Small intestine (tissue), 7 donors: ENCODE measurements around the gene SURF6. TPM values are rescaled to one million over a fixed set of nuclear protein-coding genes. Genes with fewer than 3 reads are reported as not detected.
"Not testable (repeated sequence)": the region's sequence is repeated elsewhere in the genome, so short reads cannot be mapped to it uniquely, and the experiment has no call there.

Source experiments
- DNase-seq, 2 donors: peaks; one replicate each; pipeline versions ENCODE4 v3.0.0 to v3.0.0-alpha.2; 2013
- FAIRE-seq: peaks from 2 replicates; lab custom pipeline; 2012; peaks lifted over from hg19 to GRCh38; lab: Jason Lieb, UNC
- H3K27ac ChIP-seq, 3 donors: one replicate each; pipeline ENCODE4 v1.5.1; 2013; ENCODE audit warnings: low read length in 2 of 3, mild to moderate bottlenecking in 2 of 3, control low read depth in 1 of 3, inconsistent platforms in 1 of 3, low read depth in 1 of 3, moderate library complexity in 1 of 3
- H3K27me3 ChIP-seq, 3 donors: one replicate each; pipeline ENCODE4 v1.6.1; 2013; ENCODE audit warnings: low read length in 3 of 3, inconsistent platforms in 1 of 3; ENCODE audit not compliant: control insufficient read depth in 3 of 3, insufficient read depth in 3 of 3
- H3K36me3 ChIP-seq, 3 donors: one replicate each; pipeline ENCODE4 v1.6.1; 2013; ENCODE audit warnings: low read length in 3 of 3, inconsistent platforms in 1 of 3, low read depth in 1 of 3, mild to moderate bottlenecking in 1 of 3, moderate library complexity in 1 of 3; ENCODE audit not compliant: control insufficient read depth in 3 of 3, insufficient read depth in 2 of 3
- H3K4me1 ChIP-seq, 3 donors: one replicate each; pipeline ENCODE4 v1.6.1; 2013; ENCODE audit warnings: low read length in 2 of 3, inconsistent platforms in 1 of 3, low read depth in 1 of 3, mild to moderate bottlenecking in 1 of 3, moderate library complexity in 1 of 3; ENCODE audit not compliant: control insufficient read depth in 3 of 3, insufficient read depth in 2 of 3
- H3K4me3 ChIP-seq, 3 donors: one replicate each; pipeline ENCODE4 v1.5.1; 2013; ENCODE audit warnings: low read length in 3 of 3, control low read depth in 1 of 3, inconsistent platforms in 1 of 3, low read depth in 1 of 3, mild to moderate bottlenecking in 1 of 3, moderate library complexity in 1 of 3
- H3K9me3 ChIP-seq, 2 donors: one replicate each; pipeline ENCODE4 v1.6.1; 2013; ENCODE audit warnings: low read depth in 1 of 2, low read length in 1 of 2; ENCODE audit not compliant: control insufficient read depth in 2 of 2, insufficient read depth in 1 of 2
- WGBS, 3 donors: extraction: QIAGEN DNeasy Blood & Tissue Kit; methylation state at CpG; one replicate each; pipeline ENCODE4 v1.1.7; 2013; 5-methylcytosine and 5-hydroxymethylcytosine counted together
- polyA plus RNA-seq, 4 donors: library from polyadenylated mRNA; stranded (reverse) in 3 of 4; unstranded in 1 of 4; fragments of 200-250 nt in 3 of 4; fragments of 120-200 nt in 1 of 4; gene quantifications; one replicate each; pipeline versions ENCODE4 v1.2.1 to v1.2.3, GENCODE V29; 2013
- donor health status: healthy with polysubstance abuse.
- donor health status: control.
- donor health status: control.
- donor health status: Bipolar disorder and iron deficiency.
- donor health status: healthy.

The SURF6 gene
- polyA plus RNA-seq, 4 donors: 23.2 to 48.0 (median 37.0) TPM

DNA sequence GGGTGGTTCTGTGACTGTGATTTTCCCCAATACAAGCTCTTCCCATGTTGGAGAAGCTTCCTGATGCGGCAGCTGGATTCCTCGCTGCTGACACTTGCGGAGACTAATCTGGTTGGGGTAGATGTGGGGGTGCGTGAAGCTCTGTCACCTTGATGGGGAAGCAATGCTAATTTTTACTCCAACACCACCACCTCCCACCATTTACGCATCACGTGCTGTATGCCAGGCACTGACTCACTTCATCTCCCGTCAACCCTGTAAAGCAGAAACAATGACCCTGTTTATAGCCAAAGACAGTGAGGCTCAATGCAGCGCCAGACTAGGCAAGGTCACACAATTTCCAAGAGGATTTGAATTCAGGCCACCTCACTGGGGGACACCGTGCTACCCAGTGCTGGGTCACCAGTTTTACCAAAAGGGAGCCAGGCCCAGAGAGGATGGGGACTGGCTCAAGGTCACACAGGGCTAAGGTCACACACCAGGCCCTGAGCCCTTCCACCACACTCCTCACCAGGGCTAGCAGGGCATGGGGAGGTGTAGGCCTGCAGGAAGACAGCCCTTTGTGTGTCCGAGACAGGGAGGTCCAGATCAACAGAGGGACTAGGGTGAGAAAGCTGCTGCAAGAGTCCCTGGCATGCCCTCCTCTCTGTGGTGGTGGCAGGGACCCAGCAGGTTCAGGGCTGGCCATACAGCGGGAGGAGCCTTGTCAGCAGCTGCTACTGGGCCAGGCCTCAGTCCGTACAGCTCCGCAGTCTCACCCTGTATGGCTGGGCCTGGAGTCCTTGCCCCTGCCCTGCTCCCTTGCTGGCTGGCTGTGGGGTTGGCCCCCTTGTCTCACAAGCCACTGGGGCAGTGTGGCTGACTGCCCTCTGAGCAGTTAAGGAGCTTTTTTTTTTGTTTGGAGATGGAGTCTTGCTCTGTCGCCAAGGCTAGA lies 43.4 kb upstream of the SURF6 start:
- H3K4me1 ChIP-seq: peaks cover 2 to 8% (median 3%) of the 10 kb centered on the region in 3 donors
- no peak overlapping the region for H3K27ac ChIP-seq
- peaks cover 0 to 7% of the 10 kb centered on the region in 2 donors for H3K9me3 ChIP-seq
- no peak overlapping the region for H3K4me3 ChIP-seq
- H3K36me3 ChIP-seq: no peaks in the 10 kb centered on the region
- H3K27me3 ChIP-seq: no peaks in the 10 kb centered on the region
- DNase-seq (no peak), FAIRE-seq (no peak)
- WGBS, 3 donors: 92 to 95% (median 93%) methylated on average over 11 to 14 of the region's 14 CpGs

DNA sequence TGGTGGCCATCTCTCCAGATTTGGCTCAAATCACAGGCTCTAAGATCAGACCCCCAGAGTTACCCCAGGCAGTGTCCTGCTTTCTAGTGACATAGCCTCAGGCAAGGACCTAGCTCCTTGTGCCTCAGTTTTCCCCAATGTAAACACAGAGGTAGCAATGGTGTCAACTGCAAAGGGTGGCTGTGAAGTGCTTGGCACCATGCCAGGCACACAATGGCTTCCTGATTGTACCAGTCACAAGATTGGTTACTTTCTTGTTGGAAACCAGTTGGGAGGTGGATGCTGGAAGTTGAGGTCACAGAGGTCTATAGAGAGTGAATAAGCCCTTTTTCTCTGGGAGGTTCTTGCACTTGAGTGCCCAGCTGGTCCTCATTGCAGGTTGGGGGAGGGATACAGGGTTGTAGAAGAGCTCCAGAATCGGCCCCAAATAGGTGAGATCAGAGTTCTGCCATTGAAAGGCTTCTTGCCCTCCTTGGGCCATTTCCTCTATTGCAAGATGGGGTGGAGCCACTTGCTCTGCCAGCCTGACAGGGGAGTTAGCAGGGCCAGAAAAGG lies 42.5 kb upstream of the SURF6 start:
- WGBS, 3 donors: 86 to 100% (median 94%) methylated on average over 1 of the region's 1 CpG
- Histone ChIP-seq H3K27me3 (no peaks in the 10 kb centered on the region), H3K4me3 (no peak overlapping the region), H3K36me3 (peaks cover 0 to 2% (median 0%) of the 10 kb centered on the region in 3 donors), H3K27ac (no peak overlapping the region), H3K9me3 (peaks cover 0 to 7% of the 10 kb centered on the region in 2 donors), H3K4me1 (peaks cover 2 to 15% (median 6%) of the 10 kb centered on the region in 3 donors)
- FAIRE-seq (no peak), DNase-seq (peak in 1 of 2 donors; percentile 33)

DNA sequence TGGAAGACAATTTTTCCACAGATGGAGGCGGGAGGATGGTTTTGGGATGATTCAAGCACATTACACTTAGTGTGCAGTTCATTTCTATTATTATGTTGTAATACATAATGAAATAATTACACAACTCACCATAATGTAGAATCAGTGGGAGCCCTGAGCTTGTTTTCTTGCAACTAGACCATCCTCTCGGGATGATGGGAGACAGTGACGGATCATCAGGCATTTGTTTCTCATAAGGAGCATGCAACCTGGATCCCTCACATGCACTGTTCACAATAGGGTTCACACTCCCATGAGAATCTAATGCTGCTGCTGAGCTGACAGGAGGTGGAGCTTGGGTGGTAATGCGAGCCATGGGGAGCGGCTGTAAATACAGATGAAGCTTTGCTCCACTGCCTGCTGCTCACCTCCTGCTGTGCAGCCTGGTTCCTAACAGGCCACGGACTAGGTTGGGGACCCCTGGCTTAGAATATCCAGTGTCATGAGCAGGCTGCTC lies 41.8 kb upstream of the SURF6 start:
- peaks cover 0 to 9% (median 2%) of the 10 kb centered on the region in 3 donors for H3K36me3 ChIP-seq
- no peaks in the 10 kb centered on the region for H3K27me3 ChIP-seq
- peaks cover 8 to 22% (median 8%) of the 10 kb centered on the region in 3 donors for H3K4me1 ChIP-seq
- no peak for FAIRE-seq
- peak in 1 of 2 donors; percentile 34 for DNase-seq
- no peak overlapping the region for H3K27ac ChIP-seq
- H3K9me3 ChIP-seq: peaks cover 0 to 7% of the 10 kb centered on the region in 2 donors
- H3K4me3 ChIP-seq: no peak overlapping the region
- 75 to 78% (median 77%) methylated on average over 6 of the region's 6 CpGs for WGBS, 3 donors

DNA sequence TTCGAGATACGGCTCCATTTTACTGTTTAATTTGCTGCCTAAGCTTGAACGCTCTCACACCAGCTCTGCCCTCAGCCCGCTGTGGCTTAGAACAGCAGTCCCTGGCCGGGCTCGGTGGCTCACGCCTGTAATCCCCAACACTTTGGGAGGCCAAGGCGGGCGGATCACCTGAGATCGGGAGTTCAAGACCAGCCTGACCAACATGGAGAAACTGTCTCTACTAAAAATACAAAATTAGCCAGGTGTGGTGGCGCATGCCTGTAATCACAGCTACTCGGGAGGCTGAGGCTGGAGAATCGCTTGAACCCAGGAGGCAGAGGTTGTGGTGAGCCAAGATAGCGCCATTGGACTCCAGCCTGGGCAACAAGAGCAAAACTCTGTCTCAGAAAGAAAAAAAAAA lies 41.3 kb upstream of the SURF6 start:
- H3K27ac ChIP-seq, H3K27me3 ChIP-seq, DNase-seq, H3K9me3 ChIP-seq, FAIRE-seq, H3K4me3 ChIP-seq: not testable (repeated sequence)
- Histone ChIP-seq H3K36me3 (peaks cover 0 to 13% (median 5%) of the 10 kb centered on the region in 3 donors), H3K4me1 (peaks cover 12 to 27% (median 13%) of the 10 kb centered on the region in 3 donors)
- WGBS, 3 donors: 86 to 94% (median 90%) methylated on average over 14 of the region's 14 CpGs

DNA sequence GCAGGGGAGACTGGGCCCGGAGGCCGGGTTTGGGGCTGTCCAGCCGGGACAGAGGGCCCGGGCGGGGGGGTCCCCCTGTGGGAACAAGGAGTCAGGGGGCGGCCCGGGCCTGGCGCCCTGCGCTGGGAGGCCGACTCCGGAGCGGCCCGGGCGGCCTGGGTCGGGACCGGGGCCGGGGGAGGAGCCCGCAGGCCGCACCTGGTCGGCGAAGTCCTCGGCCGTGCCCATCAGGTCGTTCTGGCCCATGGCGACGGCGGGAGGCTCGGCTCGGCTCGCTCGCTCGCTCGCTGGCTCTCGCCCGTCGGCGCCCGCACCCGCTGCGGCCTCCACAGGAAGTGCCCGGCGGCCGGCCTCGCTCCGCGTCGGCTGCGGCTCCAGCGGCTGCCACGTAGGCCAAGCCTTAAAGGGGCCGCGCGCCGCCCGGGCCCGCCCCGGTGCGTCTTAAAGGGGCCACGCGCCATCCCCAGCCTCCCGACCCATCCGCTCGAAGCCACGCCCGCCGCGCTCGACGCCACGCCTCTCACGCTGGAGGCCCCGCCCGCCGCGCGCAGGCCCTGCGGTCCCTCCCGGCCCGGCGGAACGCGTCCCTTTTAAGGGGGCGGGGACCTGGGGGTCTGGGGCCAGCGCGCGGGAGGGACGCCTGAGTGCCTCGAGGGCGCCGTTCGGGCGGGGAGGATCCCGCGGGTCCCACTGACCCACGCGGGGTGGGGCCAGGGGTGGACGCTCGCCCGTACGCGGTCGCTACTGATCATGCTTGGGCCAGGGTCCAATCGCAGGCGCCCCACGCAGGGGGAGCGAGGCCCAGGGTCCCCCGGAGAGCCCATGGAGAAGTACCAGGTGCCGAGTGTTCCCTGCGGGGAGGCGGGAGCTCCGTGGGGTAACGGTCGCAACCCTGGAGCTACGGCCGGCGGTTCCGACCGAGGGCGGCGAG lies 40.0 kb upstream of the SURF6 start, which contains the start of the genes STKLD1 and SURF4:
Gene STKLD1 (plus strand): TSS at position 643 of the 931 bp plus-strand sequence. CDS start 108 bp downstream, at position 751.
Gene SURF4 (minus strand): TSS at position 337 of the 931 bp plus-strand sequence. CDS start 91 bp downstream, at position 246.
- Histone ChIP-seq H3K27me3 (no peaks in the 10 kb centered on the region), H3K4me3 (peak within 1 kb of the TSS; percentile 92 to 100 (median 96)), H3K4me1 (peaks cover 15 to 40% (median 17%) of the 10 kb centered on the region in 3 donors), H3K27ac (peak within 1 kb of the TSS; percentile 99 to 100 (median 99)), H3K36me3 (peaks cover 0 to 26% (median 5%) of the 10 kb centered on the region in 3 donors), H3K9me3 (peaks cover 0 to 7% of the 10 kb centered on the region in 2 donors)
- no peak for FAIRE-seq
- DNase-seq: peak; percentile 96 to 99
- 0 to 1% (median 0%) methylated on average over 69 to 120 of the region's 120 CpGs for WGBS, 3 donors

DNA sequence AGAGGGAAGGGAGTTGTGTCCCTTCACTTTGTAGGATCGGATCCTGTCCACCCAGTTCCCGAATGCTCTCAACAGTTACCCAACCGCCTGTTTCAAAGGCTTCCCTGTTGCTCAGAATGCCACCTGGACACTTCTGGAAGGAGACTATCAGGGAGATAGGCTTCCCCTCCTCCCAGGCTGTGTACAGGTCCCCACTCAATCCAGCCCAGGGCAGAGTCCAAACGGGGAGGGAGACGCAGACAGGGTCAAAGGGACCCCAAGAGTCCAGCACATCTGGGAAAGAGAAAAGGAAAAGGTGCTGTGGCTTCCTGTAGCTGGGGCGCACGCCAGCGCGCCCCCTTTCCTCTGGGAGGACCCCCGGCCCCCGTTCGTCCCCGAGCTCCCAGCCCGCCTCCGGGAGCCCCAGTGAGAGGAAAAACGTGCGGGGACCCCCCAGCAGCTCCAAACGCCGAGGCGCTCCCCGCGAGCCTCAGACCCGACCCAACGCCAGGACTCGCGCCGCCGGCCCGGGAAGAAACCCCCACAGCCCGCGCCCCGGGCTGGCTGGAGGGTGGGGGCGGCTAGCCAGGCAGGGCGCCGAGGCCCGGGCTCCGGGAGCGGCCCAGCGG lies 39.2 kb upstream of the SURF6 start:
- peaks cover 17 to 47% (median 18%) of the 10 kb centered on the region in 3 donors for H3K4me1 ChIP-seq
- H3K27ac ChIP-seq: peak overlapping the region; percentile 99 to 100 (median 99)
- WGBS, 3 donors: 0 to 1% (median 0%) methylated on average over 15 to 39 of the region's 39 CpGs
- peaks cover 0 to 7% of the 10 kb centered on the region in 2 donors for H3K9me3 ChIP-seq
- H3K36me3 ChIP-seq: peaks cover 3 to 33% (median 5%) of the 10 kb centered on the region in 3 donors
- H3K27me3 ChIP-seq: no peaks in the 10 kb centered on the region
- H3K4me3 ChIP-seq: peak overlapping the region; percentile 92 to 100 (median 96)
- DNase-seq (peak; percentile 91 to 93), FAIRE-seq (no peak)

DNA sequence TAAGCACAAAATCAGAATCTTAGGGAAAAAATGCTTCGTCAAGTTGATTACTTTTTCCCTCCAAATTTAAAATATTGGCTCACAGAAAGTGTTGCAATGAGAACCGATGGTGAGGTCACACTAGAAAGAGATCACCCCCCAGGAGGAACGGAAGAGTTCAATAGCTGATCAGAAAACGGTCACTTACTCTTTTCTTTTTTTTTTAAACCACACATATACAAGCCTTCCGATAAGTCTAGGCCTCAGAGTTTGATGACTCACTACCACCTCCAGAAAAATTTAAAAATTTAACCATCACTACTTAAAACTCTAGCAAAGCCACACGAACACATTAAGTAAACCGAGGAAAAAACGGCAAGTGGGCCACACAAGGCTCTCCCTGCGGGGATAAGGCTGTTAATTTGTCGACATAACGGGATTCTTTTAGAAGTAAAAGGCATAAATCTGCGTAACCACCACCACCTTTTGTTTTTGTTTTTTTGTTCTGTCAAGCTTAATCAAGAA lies 38.7 kb upstream of the SURF6 start:
- DNase-seq: no peak
- Histone ChIP-seq H3K4me3 (peak overlapping the region; percentile 92 to 100 (median 96)), H3K27ac (peak overlapping the region; percentile 99 to 100 (median 99)), H3K4me1 (peaks cover 21 to 53% (median 22%) of the 10 kb centered on the region in 3 donors), H3K9me3 (peaks cover 0 to 7% of the 10 kb centered on the region in 2 donors), H3K36me3 (peaks cover 4 to 39% (median 5%) of the 10 kb centered on the region in 3 donors), H3K27me3 (no peaks in the 10 kb centered on the region)
- WGBS, 3 donors: 3 to 10% (median 3%) methylated on average over 12 of the region's 12 CpGs
- no peak for FAIRE-seq
